GM23338 (cell line): Measurements from ENCODE around the gene PCDHGA10. TPM values are rescaled to one million over a fixed set of nuclear protein-coding genes. Genes with fewer than 3 reads are reported as not detected.
"Not testable (repeated sequence)": the region's sequence is repeated elsewhere in the genome, so short reads cannot be mapped to it uniquely, and the experiment has no call there.

Source experiments
- ATAC-seq: fragments of 200-7000 bp; cut with Tn5 transposase; 3 replicates; pipeline ENCODE4 v1.9.1; 2020
- DNase-seq: peaks from one replicate; pipeline ENCODE4 v3.0.0-alpha.2; 2015; ENCODE audit warnings: low spot score
- H2AFZ ChIP-seq: fragments of 200-600 bp; sonication (generic); 2 replicates; pipeline ENCODE4 v1.8.0; 2016; ENCODE audit warnings: antibody characterized with exemption, mild to moderate bottlenecking, moderate library complexity
- H3F3A ChIP-seq: fragments of 200-600 bp; sonication (generic); replicated peaks from 2 replicates; pipeline ENCODE4 v1.8.0; 2017; ENCODE audit warnings: antibody characterized with exemption, mixed run types, low read depth
- H3K27ac ChIP-seq: fragments of 200-600 bp; sonication (generic); 2 replicates; pipeline ENCODE4 v1.6.1; 2016; ENCODE audit warnings: low read depth
- H3K27me3 ChIP-seq: fragments of 200-600 bp; sonication (generic); 2 replicates; pipeline ENCODE4 v1.8.0; 2016; ENCODE audit warnings: mild to moderate bottlenecking, mixed run types, moderate library complexity; ENCODE audit not compliant: insufficient read depth
- H3K36me3 ChIP-seq: fragments of 200-600 bp; sonication (generic); 2 replicates; pipeline ENCODE4 v1.8.0; 2016; ENCODE audit warnings: mild to moderate bottlenecking; ENCODE audit not compliant: insufficient read depth
- H3K4me1 ChIP-seq: fragments of 200-600 bp; sonication (generic); 2 replicates; pipeline ENCODE4 v1.8.0; 2016; ENCODE audit warnings: mild to moderate bottlenecking, moderate library complexity; ENCODE audit not compliant: insufficient read depth
- H3K4me2 ChIP-seq: fragments of 200-600 bp; sonication (generic); 2 replicates; pipeline ENCODE4 v1.7.1; 2017; ENCODE audit warnings: mixed run types
- H3K4me3 ChIP-seq: fragments of 200-600 bp; sonication (generic); 2 replicates; pipeline ENCODE4 v1.6.1; 2016; ENCODE audit warnings: mixed run types
- H3K79me2 ChIP-seq: fragments of 200-600 bp; sonication (generic); replicated peaks from 2 replicates; pipeline ENCODE4 v1.8.0; 2017; ENCODE audit warnings: mild to moderate bottlenecking; ENCODE audit not compliant: insufficient read depth
- H3K9me2 ChIP-seq: fragments of 200-600 bp; sonication (generic); 2 replicates; pipeline ENCODE4 v1.8.0; 2017; ENCODE audit not compliant: insufficient read depth
- H4K20me1 ChIP-seq: fragments of 200-600 bp; sonication (generic); replicated peaks from 2 replicates; pipeline ENCODE4 v1.8.0; 2017; ENCODE audit warnings: mild to moderate bottlenecking; ENCODE audit not compliant: insufficient read depth
- H3K27ac Mint-ChIP-seq: 2 replicates; pipeline ENCODE4 v1.8.0; 2020; ENCODE audit warnings: inconsistent platforms, mild to moderate bottlenecking, moderate library complexity, mixed read lengths
- H3K27me3 Mint-ChIP-seq: 3 replicates; pipeline ENCODE4 v1.8.0; 2022; ENCODE audit warnings: low read depth, mild to moderate bottlenecking, moderate library complexity, mixed read lengths, inconsistent platforms; ENCODE audit not compliant: insufficient read depth, poor library complexity
- H3K36me3 Mint-ChIP-seq: 3 replicates; pipeline ENCODE4 v1.8.0; 2021; ENCODE audit warnings: low read depth, mild to moderate bottlenecking, inconsistent platforms, moderate library complexity, mixed read lengths
- H3K4me1 Mint-ChIP-seq: 3 replicates; pipeline ENCODE4 v1.8.0; 2020; ENCODE audit warnings: mild to moderate bottlenecking, inconsistent platforms, mixed read lengths
- H3K4me3 Mint-ChIP-seq: 3 replicates; pipeline ENCODE4 v1.8.0; 2021; ENCODE audit warnings: moderate library complexity, mild to moderate bottlenecking, inconsistent platforms, mixed read lengths
- H3K9me3 Mint-ChIP-seq: 3 replicates; pipeline ENCODE4 v1.8.0; 2020; ENCODE audit warnings: moderate library complexity, mild to moderate bottlenecking, inconsistent platforms, mixed read lengths
- CREB1 ChIP-seq: fragments of 250-450 bp; sonication (Bioruptor Pico); IDR thresholded peaks from 2 replicates; pipeline ENCODE4 v1.5.0; 2020; ENCODE audit warnings: low read depth, mild to moderate bottlenecking, moderate library complexity
- EZH2 ChIP-seq: fragments of 200-600 bp; sonication (generic); IDR thresholded peaks from one replicate; pipeline ENCODE4 v1.8.0; 2017; ENCODE audit warnings: antibody characterized with exemption, mild to moderate bottlenecking, low read depth; ENCODE audit not compliant: unreplicated experiment
- NANOG ChIP-seq: IDR thresholded peaks from 2 replicates; pipeline ENCODE4 v1.6.1; 2016; ENCODE audit warnings: antibody characterized with exemption, borderline replicate concordance
- STAT1 ChIP-seq: IDR thresholded peaks from one replicate; pipeline ENCODE4 v1.6.1; 2016; ENCODE audit warnings: antibody characterized with exemption; ENCODE audit not compliant: unreplicated experiment
- ZNF114 ChIP-seq: fragments of 250-450 bp; sonication (Bioruptor Pico); IDR thresholded peaks from 2 replicates; pipeline ENCODE4 v1.5.0; 2020; ENCODE audit warnings: mild to moderate bottlenecking, moderate library complexity
- polyA plus RNA-seq: library from polyadenylated mRNA; unstranded; fragments of >200 nt; fragmentation: Nextera tagmentation; extraction: Ambion mirVana; gene quantifications from 2 replicates; pipeline ENCODE4 v1.2.1, GENCODE V29; 2016
- total RNA-seq: library from RNA; depleted of rRNA; stranded (reverse); fragments of >200 nt; shearing (Covaris generic); gene quantifications from 2 replicates; pipeline ENCODE4 v1.2.3, GENCODE V29; 2014
- TF ChIP-seq, protein P1 (sequence below), 2 experiments: fragments of 200-600 bp in 1 of 2; sonication (generic) in 1 of 2; conservative IDR thresholded peaks; 2 replicates each; pipeline versions ENCODE4 v1.5.1 to v1.6.1; 2016 to 2017; ENCODE audit warnings: antibody characterized with exemption in 2 of 2, low read depth in 2 of 2, mild to moderate bottlenecking in 2 of 2, moderate library complexity in 1 of 2

PCDHGA10 gene
- total and polyA plus RNA-seq, 2 experiments from 2014 or later = 2.1 to 6.5 TPM

DNA sequence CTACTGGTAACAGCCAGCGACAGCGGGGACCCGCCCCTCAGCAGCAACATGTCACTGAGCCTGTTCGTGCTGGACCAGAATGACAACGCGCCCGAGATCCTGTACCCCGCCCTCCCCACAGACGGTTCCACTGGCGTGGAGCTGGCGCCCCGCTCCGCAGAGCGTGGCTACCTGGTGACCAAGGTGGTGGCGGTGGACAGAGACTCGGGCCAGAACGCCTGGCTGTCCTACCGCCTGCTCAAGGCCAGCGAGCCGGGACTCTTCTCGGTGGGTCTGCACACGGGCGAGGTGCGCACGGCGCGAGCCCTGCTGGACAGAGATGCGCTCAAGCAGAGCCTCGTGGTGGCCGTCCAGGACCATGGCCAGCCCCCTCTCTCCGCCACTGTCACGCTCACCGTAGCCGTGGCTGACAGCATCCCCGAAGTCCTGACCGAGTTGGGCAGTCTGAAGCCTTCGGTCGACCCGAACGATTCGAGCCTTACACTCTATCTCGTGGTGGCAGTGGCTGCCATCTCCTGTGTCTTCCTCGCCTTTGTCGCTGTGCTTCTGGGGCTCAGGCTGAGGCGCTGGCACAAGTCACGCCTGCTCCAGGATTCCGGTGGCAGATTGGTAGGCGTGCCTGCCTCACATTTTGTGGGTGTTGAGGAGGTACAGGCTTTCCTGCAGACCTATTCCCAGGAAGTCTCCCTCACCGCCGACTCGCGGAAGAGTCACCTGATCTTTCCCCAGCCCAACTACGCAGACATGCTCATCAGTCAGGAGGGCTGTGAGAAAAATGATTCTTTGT is 18.2 kb upstream of the PCDHGA10 start:
- H3K27ac Mint-ChIP-seq, H3K4me3 Mint-ChIP-seq, H3K9me2 ChIP-seq, H2AFZ ChIP-seq, H3K4me2 ChIP-seq, DNase-seq, H3K27ac ChIP-seq, H3K27me3 ChIP-seq, H4K20me1 ChIP-seq, H3K4me1 ChIP-seq, ATAC-seq, H3K4me3 ChIP-seq, H3K79me2 ChIP-seq, H3K4me1 Mint-ChIP-seq, H3F3A ChIP-seq: not testable (repeated sequence)
- H3K27me3 Mint-ChIP-seq = peaks cover 11% of the 10 kb centered on the region
- H3K36me3 ChIP-seq = peaks cover 12% of the 10 kb centered on the region; the same call in 1 of the 2 replicates
- H3K36me3 Mint-ChIP-seq = peaks cover 81% of the 10 kb centered on the region
- H3K9me3 Mint-ChIP-seq = peaks cover 87% of the 10 kb centered on the region

DNA sequence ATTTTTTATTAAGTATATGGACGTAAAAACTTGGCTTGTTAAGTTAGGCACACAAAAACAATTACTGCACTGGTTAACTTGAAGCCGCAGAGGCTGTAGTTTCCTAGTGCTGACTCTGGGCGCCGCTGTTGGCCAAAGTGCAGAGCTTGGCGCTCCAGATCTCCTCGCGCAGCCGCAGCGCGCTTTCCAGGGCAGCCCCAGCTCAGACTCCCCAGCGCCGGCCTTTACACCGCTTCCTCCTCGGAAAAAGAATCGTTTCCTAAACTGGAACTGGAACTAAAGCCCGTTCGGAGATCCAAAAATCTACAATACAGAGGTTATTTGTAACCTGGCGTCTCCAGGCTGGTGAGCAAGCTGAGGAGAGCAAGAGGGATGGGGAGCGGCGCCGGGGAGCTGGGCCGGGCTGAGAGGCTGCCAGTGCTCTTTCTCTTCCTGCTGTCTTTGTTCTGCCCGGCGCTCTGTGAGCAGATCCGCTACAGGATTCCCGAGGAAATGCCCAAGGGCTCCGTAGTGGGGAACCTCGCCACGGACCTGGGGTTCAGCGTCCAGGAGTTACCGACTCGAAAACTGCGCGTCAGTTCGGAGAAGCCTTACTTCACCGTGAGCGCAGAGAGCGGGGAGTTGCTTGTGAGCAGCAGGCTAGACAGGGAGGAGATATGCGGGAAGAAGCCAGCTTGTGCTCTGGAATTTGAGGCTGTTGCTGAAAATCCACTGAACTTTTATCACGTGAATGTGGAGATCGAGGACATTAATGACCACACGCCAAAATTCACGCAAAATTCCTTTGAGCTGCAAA is 14.8 kb upstream of the PCDHGA10 start, which contains the start of gene PCDHGB5:
TSS of gene PCDHGB5 (plus strand) at position 192 of the 796 bp plus-strand sequence. CDS start at position 373, 181 bp downstream.
- not testable (repeated sequence) for H3K4me1 ChIP-seq, H3K79me2 ChIP-seq, H2AFZ ChIP-seq, H3K27ac Mint-ChIP-seq, H3K27ac ChIP-seq, H3K4me1 Mint-ChIP-seq, H3K27me3 ChIP-seq, H3K9me2 ChIP-seq, H3K4me3 Mint-ChIP-seq, H3F3A ChIP-seq, H4K20me1 ChIP-seq
- DNase-seq (peak; percentile 79), ATAC-seq (peak; percentile 90)
- Mint-ChIP-seq H3K27me3 (peaks cover 16% of the 10 kb centered on the region), H3K9me3 (peaks cover 79% of the 10 kb centered on the region), H3K36me3 (peaks cover 63% of the 10 kb centered on the region)
- Histone ChIP-seq H3K4me3 (peak within 1 kb of the TSS; percentile 52), H3K4me2 (peak within 1 kb of the TSS; percentile 61; the same call in 1 of the 2 replicates), H3K36me3 (0 out of 2 replicates have a peak, but pooled peaks cover 13% of the 10 kb centered on the region)
- TF ChIP-seq, protein P1, sequence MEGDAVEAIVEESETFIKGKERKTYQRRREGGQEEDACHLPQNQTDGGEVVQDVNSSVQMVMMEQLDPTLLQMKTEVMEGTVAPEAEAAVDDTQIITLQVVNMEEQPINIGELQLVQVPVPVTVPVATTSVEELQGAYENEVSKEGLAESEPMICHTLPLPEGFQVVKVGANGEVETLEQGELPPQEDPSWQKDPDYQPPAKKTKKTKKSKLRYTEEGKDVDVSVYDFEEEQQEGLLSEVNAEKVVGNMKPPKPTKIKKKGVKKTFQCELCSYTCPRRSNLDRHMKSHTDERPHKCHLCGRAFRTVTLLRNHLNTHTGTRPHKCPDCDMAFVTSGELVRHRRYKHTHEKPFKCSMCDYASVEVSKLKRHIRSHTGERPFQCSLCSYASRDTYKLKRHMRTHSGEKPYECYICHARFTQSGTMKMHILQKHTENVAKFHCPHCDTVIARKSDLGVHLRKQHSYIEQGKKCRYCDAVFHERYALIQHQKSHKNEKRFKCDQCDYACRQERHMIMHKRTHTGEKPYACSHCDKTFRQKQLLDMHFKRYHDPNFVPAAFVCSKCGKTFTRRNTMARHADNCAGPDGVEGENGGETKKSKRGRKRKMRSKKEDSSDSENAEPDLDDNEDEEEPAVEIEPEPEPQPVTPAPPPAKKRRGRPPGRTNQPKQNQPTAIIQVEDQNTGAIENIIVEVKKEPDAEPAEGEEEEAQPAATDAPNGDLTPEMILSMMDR (conservative IDR thresholded peaks at IDR 0.05; ENCODE audit: low read depth in 2 of 2) = peak; percentile 69

DNA sequence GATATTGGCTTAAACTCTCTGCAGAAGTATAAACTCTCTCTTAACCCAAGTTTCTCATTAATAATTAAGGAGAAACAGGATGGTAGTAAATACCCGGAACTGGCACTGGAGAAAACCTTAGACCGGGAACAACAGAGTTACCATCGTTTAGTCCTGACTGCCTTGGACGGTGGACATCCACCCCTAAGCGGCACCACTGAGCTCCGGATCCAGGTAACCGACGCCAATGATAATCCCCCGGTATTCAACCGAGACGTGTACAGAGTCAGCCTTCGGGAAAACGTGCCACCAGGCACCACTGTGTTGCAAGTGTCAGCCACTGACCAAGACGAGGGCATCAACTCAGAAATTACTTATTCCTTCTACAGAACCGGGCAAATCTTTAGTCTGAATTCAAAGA is 14.2 kb upstream of the PCDHGA10 start:
- Histone ChIP-seq H3K4me3 (peak overlapping the region; percentile 42; the same call in 1 of the 2 replicates), H3K27ac (no peak overlapping the region), H3K36me3 (0 out of 2 replicates have a peak, but pooled peaks cover 11% of the 10 kb centered on the region), H3K9me2 (no peaks in the 10 kb centered on the region), H3F3A (no peaks in the 10 kb centered on the region), H2AFZ (no peak overlapping the region), H3K79me2 (no peaks in the 10 kb centered on the region; the same call in 1 of the 2 replicates), H3K4me2 (peak overlapping the region; percentile 49; the same call in 1 of the 2 replicates), H4K20me1 (no peaks in the 10 kb centered on the region), H3K4me1 (no peaks in the 10 kb centered on the region), H3K27me3 (no peaks in the 10 kb centered on the region)
- DNase-seq (no peak), ATAC-seq (no peak)
- Mint-ChIP-seq H3K36me3 (peaks cover 63% of the 10 kb centered on the region), H3K9me3 (peaks cover 79% of the 10 kb centered on the region), H3K27ac (no peak overlapping the region), H3K27me3 (peaks cover 15% of the 10 kb centered on the region), H3K4me1 (no peaks in the 10 kb centered on the region; the same call in 2 of the 3 replicates), H3K4me3 (no peak overlapping the region)
- TF ChIP-seq EZH2 (no peak), NANOG (no peak), CREB1 (CRISPR knock-in tag) (no peak), STAT1 (no peak), ZNF114 (no peak)
